GM10248 (cell line): ENCODE measurements around the gene CSNK2A1.
"Not testable (repeated sequence)": the region's sequence is repeated elsewhere in the genome, so short reads cannot be mapped to it uniquely, and the experiment has no call there.

Source experiments
- CTCF ChIA-PET: fragments of 300-600 bp; sonication (Branson Sonifier 250); formaldehyde crosslinking; extraction: SDS; loops from one replicate; lab custom pipeline; 2021; ENCODE audit warnings: antibody characterized with exemption; lab: Yijun Ruan, JAX
- POLR2A ChIA-PET: fragments of 350-650 bp; sonication (Branson Sonifier 250); formaldehyde crosslinking; extraction: SDS; loops from one replicate; lab custom pipeline; 2020; ENCODE audit warnings: antibody characterized with exemption; lab: Yijun Ruan, JAX
- DNase-seq: peaks from one replicate; pipeline ENCODE4 v3.0.0; 2012; ENCODE audit errors: extremely low spot score
- CTCF ChIP-seq: IDR thresholded peaks from 2 replicates; pipeline ENCODE4 v1.5.1; 2012; ENCODE audit warnings: mild to moderate bottlenecking, low read depth; ENCODE audit errors: extremely low read depth, missing control alignments, control extremely low read depth

CSNK2A1 gene

GRCh38 chr20:584161-584970 is 40.8 kb upstream of the CSNK2A1 start:
- POLR2A ChIA-PET: no interaction called here
- CTCF ChIA-PET: interaction anchor here (0.6 to 2.3 kb wide), 9 partner anchors 11 to 254 kb away, joined by 3 to 14 read pairs (median 3); no protein-coding TSS in a partner anchor
- no peak for TF ChIP-seq CTCF
- no peak for DNase-seq

GRCh38 chr20:582204-582603 is 38.6 kb upstream of the CSNK2A1 start:
- POLR2A ChIA-PET: no interaction called here
- DNase-seq: no peak
- CTCF ChIA-PET: interaction anchor here (1.7 kb wide), 1 partner anchor 63 kb away, joined by 5 read pairs; no protein-coding TSS in a partner anchor
- no peak for TF ChIP-seq CTCF

- CTCF ChIA-PET: interaction anchor here (3.5 kb wide), 1 partner anchor 17 kb away, joined by 19 read pairs; no protein-coding TSS in a partner anchor
- POLR2A ChIA-PET, DNase-seq: not testable (repeated sequence)
Measured at GRCh38 chr20:578940-579690, 35.5 kb upstream of the CSNK2A1 start.

- POLR2A ChIA-PET: no interaction called here
- TF ChIP-seq CTCF: no peak
- CTCF ChIA-PET: interaction anchor here (1.0 to 3.5 kb wide), 5 partner anchors 10 to 90 kb away, joined by 3 to 19 read pairs (median 3); no protein-coding TSS in a partner anchor
- no peak for DNase-seq
Measured at GRCh38 chr20:577167-577791, 33.7 kb upstream of the CSNK2A1 start.

- TF ChIP-seq CTCF: no peak
- POLR2A ChIA-PET: no interaction called here
- CTCF ChIA-PET: interaction anchor here (1.2 to 3.5 kb wide), 4 partner anchors 11 to 221 kb away, joined by 3 to 19 read pairs (median 3); no protein-coding TSS in a partner anchor
- no peak for DNase-seq
Measured at GRCh38 chr20:576156-576555, 32.6 kb upstream of the CSNK2A1 start.

- no peak for DNase-seq
- CTCF ChIA-PET: interaction anchor here (1.2 kb wide), 2 partner anchors 92 to 220 kb away, joined by 3 read pairs; no protein-coding TSS in a partner anchor
- no peak for TF ChIP-seq CTCF
- POLR2A ChIA-PET: no interaction called here
Measured at GRCh38 chr20:575230-575629, 31.6 kb upstream of the CSNK2A1 start.
